ENCODE measurements around the gene MS4A15. TPM values are rescaled to one million over a fixed set of nuclear protein-coding genes. Genes with fewer than 3 reads are reported as not detected.
"Not testable (repeated sequence)": the region's sequence is repeated elsewhere in the genome, so short reads cannot be mapped to it uniquely, and the experiment has no call there.

The MS4A15 gene
- total and polyA plus RNA-seq, 2 experiments from 2014 or later, result not detected

DNA sequence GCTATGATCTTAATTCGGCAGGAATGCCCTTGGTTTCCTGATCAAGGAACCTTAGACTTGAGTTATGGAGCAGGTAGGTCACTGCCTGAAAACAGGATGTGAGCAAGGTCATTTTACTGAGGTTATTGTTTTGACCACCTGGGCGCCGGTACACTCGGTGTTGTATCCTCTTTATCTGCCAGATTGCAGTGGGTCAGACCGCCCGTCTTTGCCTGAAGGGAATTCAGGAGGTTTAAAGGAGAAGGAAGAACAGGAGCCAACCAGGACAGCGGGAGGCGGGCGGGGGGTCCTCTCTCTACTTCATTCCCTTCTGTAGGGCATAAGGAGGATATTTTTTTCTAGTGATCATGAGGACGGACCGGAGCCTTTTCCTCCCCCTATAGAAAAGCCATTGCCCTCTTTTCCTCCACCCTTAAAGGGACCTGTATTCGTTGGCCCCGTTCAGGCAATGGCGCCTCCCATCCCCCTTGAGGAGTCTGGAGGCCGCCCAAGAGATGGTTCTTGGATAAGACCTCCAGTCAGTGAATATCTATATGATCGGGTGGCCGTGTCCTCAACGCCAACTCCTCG lies 649 bp downstream of the MS4A15 start:
- Histone ChIP-seq H3K27ac (no peak overlapping the region), H3K36me3 (ENCODE audit: low read depth) (no peaks in the 10 kb centered on the region), H2AFZ (no peak overlapping the region), H3K4me3 (no peak overlapping the region), H3K9ac (no peak overlapping the region), H3F3A (ENCODE audit: insufficient read depth) (no peaks in the 10 kb centered on the region), H3K9me3 (ENCODE audit: low read depth) (no peaks in the 10 kb centered on the region), H3K27me3 (replicated peaks; ENCODE audit: insufficient read depth) (peaks cover 61% of the 10 kb centered on the region), H3K4me2 (ENCODE audit: unreplicated experiment) (no peak overlapping the region), H3K9me2 (ENCODE audit: insufficient read depth) (no peaks in the 10 kb centered on the region), H4K20me1 (ENCODE audit: insufficient read depth) (no peaks in the 10 kb centered on the region), H3K4me1 (ENCODE audit: insufficient read depth) (no peaks in the 10 kb centered on the region), H3K79me2 (ENCODE audit: insufficient read depth) (no peaks in the 10 kb centered on the region)
- in situ Hi-C loops (cut with MboI), result no loop called here
- DNase-seq, result no peak
- TF ChIP-seq EZH2phosphoT487 (IDR thresholded peaks at IDR 0.05; ENCODE audit: insufficient read depth, low read depth), result no peak
- TF ChIP-seq EZH2 (IDR thresholded peaks at IDR 0.05; ENCODE audit: insufficient read depth, poor library complexity, severe bottlenecking), result no peak
- 49 to 52% methylated on average over 19 of the region's 19 CpGs for WGBS, 2 experiments (ENCODE audit: low coverage in 1 of 2, low lambda C conversion rate in 2 of 2, missing lambda C conversion rate in 2 of 2)

DNA sequence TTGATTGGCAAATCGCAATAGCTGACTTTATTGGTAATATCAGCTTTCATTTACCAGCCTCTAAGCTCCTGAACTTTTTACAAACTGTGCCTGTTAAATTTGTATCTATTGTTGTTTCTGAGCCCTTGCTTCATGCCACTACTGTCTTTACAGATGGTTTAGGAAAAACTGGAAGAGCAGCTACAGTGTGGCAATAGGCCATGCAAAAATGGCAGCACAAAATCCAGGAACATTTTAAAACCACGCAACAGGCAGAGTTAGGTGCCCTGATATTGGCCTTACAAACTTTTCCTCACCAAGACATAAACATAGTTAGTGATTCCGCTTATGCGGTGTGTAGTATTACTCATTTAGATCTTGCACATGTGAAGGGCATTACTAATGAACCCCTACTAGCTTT lies 2.0 kb downstream of the MS4A15 start:
- H3F3A ChIP-seq (ENCODE audit: insufficient read depth); in situ Hi-C loops (cut with MboI); H2AFZ ChIP-seq; H3K4me1 ChIP-seq (ENCODE audit: insufficient read depth); DNase-seq; H3K4me3 ChIP-seq; H3K27ac ChIP-seq; H3K4me2 ChIP-seq (ENCODE audit: unreplicated experiment); H3K9me3 ChIP-seq (ENCODE audit: low read depth); H3K79me2 ChIP-seq (ENCODE audit: insufficient read depth); H3K9me2 ChIP-seq (ENCODE audit: insufficient read depth); H4K20me1 ChIP-seq (ENCODE audit: insufficient read depth); H3K36me3 ChIP-seq (ENCODE audit: low read depth); H3K9ac ChIP-seq: not testable (repeated sequence)
- peaks cover 72% of the 10 kb centered on the region for H3K27me3 ChIP-seq (replicated peaks; ENCODE audit: insufficient read depth)
- 54 to 55% methylated on average over 4 of the region's 4 CpGs for WGBS, 2 experiments (ENCODE audit: low coverage in 1 of 2, low lambda C conversion rate in 2 of 2, missing lambda C conversion rate in 2 of 2)

DNA sequence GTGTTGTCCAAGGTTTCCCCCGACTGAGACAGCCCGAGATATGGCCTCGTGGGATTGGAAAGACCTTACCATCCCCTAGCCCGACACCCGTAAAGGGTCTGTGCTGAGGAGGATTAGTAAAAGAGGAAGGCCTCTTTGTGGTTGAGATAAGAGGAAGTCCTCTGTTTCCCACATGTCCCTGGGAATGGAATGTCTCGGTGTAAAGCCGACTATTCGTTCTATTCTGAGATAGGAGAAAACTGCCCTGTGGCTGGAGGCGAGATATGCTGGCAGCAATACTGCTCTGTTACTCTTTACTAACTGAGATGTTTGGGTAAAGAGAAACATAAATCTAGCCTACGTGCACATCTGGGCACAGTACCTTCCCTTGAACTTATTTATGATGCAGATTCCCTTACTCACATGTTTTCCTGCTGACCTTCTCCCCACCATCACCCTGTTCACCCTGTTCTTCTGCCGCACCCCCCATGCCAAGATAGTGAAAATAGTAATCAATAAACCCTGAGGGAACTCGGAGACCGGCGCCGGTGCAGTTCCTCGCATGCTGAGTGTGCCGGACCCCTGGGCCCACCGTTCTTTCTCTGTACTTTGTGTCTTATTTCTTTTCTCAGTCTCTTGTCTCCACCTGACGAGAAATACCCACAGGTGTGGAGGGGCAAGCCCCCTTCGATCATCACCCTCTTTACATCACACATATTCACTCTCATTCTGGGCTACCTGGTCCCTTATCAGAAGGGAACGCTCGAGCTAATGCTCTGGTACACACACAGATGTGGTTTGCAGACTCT lies 3.0 kb downstream of the MS4A15 start:
- H3K79me2 ChIP-seq (ENCODE audit: insufficient read depth); H3K9me2 ChIP-seq (ENCODE audit: insufficient read depth); in situ Hi-C loops (cut with MboI); H3K36me3 ChIP-seq (ENCODE audit: low read depth); H3K4me3 ChIP-seq; H3F3A ChIP-seq (ENCODE audit: insufficient read depth); DNase-seq; H3K27ac ChIP-seq; H3K4me1 ChIP-seq (ENCODE audit: insufficient read depth); H3K9me3 ChIP-seq (ENCODE audit: low read depth); H2AFZ ChIP-seq; H3K4me2 ChIP-seq (ENCODE audit: unreplicated experiment); H3K9ac ChIP-seq; H4K20me1 ChIP-seq (ENCODE audit: insufficient read depth): not testable (repeated sequence)
- H3K27me3 ChIP-seq (replicated peaks; ENCODE audit: insufficient read depth), result peaks cover 77% of the 10 kb centered on the region
- WGBS, 2 experiments (ENCODE audit: low coverage in 1 of 2, low lambda C conversion rate in 2 of 2, missing lambda C conversion rate in 2 of 2), result 28 to 29% methylated on average over 22 of the region's 22 CpGs

DNA sequence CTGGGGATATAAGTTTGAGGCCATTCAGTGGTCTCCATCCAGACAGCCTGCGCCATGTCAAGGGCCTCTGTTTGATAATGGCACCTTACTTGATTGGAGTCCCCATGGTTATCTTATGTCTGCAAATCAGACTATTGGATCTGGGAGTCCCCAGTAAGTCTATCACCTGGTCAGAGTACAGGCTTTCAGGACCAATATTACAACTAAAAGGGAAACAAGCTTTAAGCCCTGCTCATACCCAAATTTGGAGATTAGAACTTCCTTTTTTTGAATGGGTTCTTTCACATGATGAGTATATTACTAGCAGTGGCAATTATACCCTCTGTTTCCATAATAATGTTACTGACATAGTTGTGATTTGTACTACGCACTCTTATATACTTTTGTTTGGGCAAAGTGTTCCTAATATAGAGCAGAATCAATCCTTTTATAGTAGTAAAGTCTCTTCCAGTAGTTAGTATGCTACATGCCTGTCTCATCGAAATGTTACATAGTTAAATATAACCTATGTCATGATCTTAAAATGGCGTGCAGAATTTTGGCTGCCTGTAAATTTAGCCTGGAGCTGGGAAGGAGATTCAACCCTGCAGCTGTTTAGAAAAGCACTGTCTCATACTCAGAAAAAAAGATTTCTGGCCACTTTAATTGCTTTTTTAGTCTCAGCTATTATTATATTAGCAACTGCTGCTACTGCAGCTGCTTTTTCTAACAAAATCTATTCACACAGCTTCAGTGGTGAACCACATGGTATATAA lies 4.9 kb downstream of the MS4A15 start:
- no peaks in the 10 kb centered on the region for H3K4me1 ChIP-seq (ENCODE audit: insufficient read depth)
- no peak overlapping the region for H3K4me3 ChIP-seq
- no peak overlapping the region for H2AFZ ChIP-seq
- H3K9me2 ChIP-seq (ENCODE audit: insufficient read depth), result no peaks in the 10 kb centered on the region
- H3K27me3 ChIP-seq (replicated peaks; ENCODE audit: insufficient read depth), result peaks cover 84% of the 10 kb centered on the region
- no peak overlapping the region for H3K4me2 ChIP-seq (ENCODE audit: unreplicated experiment)
- no peak overlapping the region for H3K27ac ChIP-seq
- no peaks in the 10 kb centered on the region for H4K20me1 ChIP-seq (ENCODE audit: insufficient read depth)
- no peaks in the 10 kb centered on the region for H3K36me3 ChIP-seq (ENCODE audit: low read depth)
- in situ Hi-C loops (cut with MboI), result no loop called here
- no peaks in the 10 kb centered on the region for H3K79me2 ChIP-seq (ENCODE audit: insufficient read depth)
- 23 to 39% methylated on average over 4 of the region's 4 CpGs for WGBS, 2 experiments (ENCODE audit: low coverage in 1 of 2, low lambda C conversion rate in 2 of 2, missing lambda C conversion rate in 2 of 2)
- H3F3A ChIP-seq (ENCODE audit: insufficient read depth), result no peaks in the 10 kb centered on the region
- H3K9ac ChIP-seq, result no peak overlapping the region
- TF ChIP-seq EZH2 (IDR thresholded peaks at IDR 0.05; ENCODE audit: insufficient read depth, poor library complexity, severe bottlenecking) (no peak), EZH2phosphoT487 (IDR thresholded peaks at IDR 0.05; ENCODE audit: insufficient read depth, low read depth) (no peak)
- DNase-seq, result no peak
- H3K9me3 ChIP-seq (ENCODE audit: low read depth), result no peaks in the 10 kb centered on the region
